ENCODE measurements around the gene CCND1. TPM values are rescaled to one million over a fixed set of nuclear protein-coding genes. Genes with fewer than 3 reads are reported as not detected.

Gene CCND1
- total RNA-seq, 1 experiment from 2014 or later, result 372 TPM

- H3K9me3 ChIP-seq (ENCODE audit: control insufficient read depth, low read depth, low read length), result no peaks in the 10 kb centered on the region
- H3K9ac ChIP-seq (ENCODE audit: extremely low read depth, insufficient read length, low read length), result no peak overlapping the region
- peaks cover 8 to 12% of the 10 kb centered on the region in 2 experiments; a peak in 3 of 5 replicates for H3K9me3 Mint-ChIP-seq
- no peak overlapping the region for H3T11ph ChIP-seq (ENCODE audit: low read length)
- no peak overlapping the region for H2BK5ac ChIP-seq (ENCODE audit: insufficient read length, low read length)
- H4K20me1 ChIP-seq (ENCODE audit: control insufficient read depth, insufficient read depth, insufficient read length), result no peaks in the 10 kb centered on the region
- H3K4me1 Mint-ChIP-seq, result peaks cover 20 to 24% of the 10 kb centered on the region in 2 experiments
- no peak overlapping the region for H3K56ac ChIP-seq (ENCODE audit: insufficient read length, low read depth, low read length)
- H2BK120ac ChIP-seq (ENCODE audit: low read depth, low read length, poor library complexity, severe bottlenecking), result no peak overlapping the region
- no CpG with 5 or more reads among the region's 8 CpGs for WGBS (ENCODE audit: extremely low coverage, insufficient read length, low lambda C conversion rate)
- no peak overlapping the region for H3K27ac ChIP-seq (ENCODE audit: insufficient read length, low read depth, low read length)
- no peak overlapping the region for H3K14ac ChIP-seq (ENCODE audit: insufficient read depth, low read length)
- DNase-seq, result no peak
- no peaks in the 10 kb centered on the region for H3K23me2 ChIP-seq (ENCODE audit: insufficient read length, low read depth, low read length, poor library complexity, severe bottlenecking)
- no peak overlapping the region for H4K8ac ChIP-seq (replicated peaks; ENCODE audit: insufficient read length, low read depth, low read length)
- peaks cover 0 to 5% (median 0%) of the 10 kb centered on the region in 3 experiments; a peak in 2 of 7 replicates for H3K36me3 Mint-ChIP-seq (ENCODE audit: insufficient read depth in 1 of 3, low read depth in 3 of 3)
- no peaks in the 10 kb centered on the region for H3K27me3 ChIP-seq (ENCODE audit: insufficient read depth, low read length)
- H3K79me2 ChIP-seq (ENCODE audit: insufficient read depth, low read length), result no peaks in the 10 kb centered on the region
- peaks cover 6% of the 10 kb centered on the region for H3K27me3 Mint-ChIP-seq (ENCODE audit: low read depth)
- no peak overlapping the region for H3K4ac ChIP-seq (ENCODE audit: low read depth, low read length)
- H2BK12ac ChIP-seq (ENCODE audit: insufficient read length, low read depth, low read length), result no peak overlapping the region
- H3K4me3 Mint-ChIP-seq, result no peak overlapping the region
- no peak overlapping the region for H2AFZ ChIP-seq (ENCODE audit: low read length)
- H3K18ac ChIP-seq (ENCODE audit: insufficient read length, low read depth, low read length), result no peak overlapping the region
- no peak overlapping the region for H2AK5ac ChIP-seq (ENCODE audit: insufficient read length, low read length)
- no peak overlapping the region for H3K4me2 ChIP-seq (ENCODE audit: insufficient read depth, insufficient read length, low read length)
- H3K27ac Mint-ChIP-seq, result no peak overlapping the region
- H4K91ac ChIP-seq (ENCODE audit: insufficient read length, low read depth, low read length), result no peak overlapping the region
- no peak overlapping the region for H4K5ac ChIP-seq (ENCODE audit: insufficient read length, low read depth, low read length)
- H3K79me1 ChIP-seq (ENCODE audit: insufficient read depth, low read depth, low read length, poor library complexity, severe bottlenecking), result no peaks in the 10 kb centered on the region
- no peak overlapping the region for H2BK20ac ChIP-seq (ENCODE audit: low read depth, low read length, poor library complexity, severe bottlenecking)
- H2BK15ac ChIP-seq (ENCODE audit: low read depth, low read length), result no peak overlapping the region
- H3K23ac ChIP-seq (ENCODE audit: insufficient read length, low read depth, low read length), result no peak overlapping the region
- no peaks in the 10 kb centered on the region; the same call in 1 of the 2 replicates for H3K4me1 ChIP-seq (ENCODE audit: insufficient read depth, low read length)
- no peak for TF ChIP-seq CTCF (conservative IDR thresholded peaks at IDR 0.05)
Measured at GRCh38 chr11:69614085-69614484, 26.9 kb upstream of the CCND1 start.
